Measurements from ENCODE around the gene DPF3. TPM values are rescaled to one million over a fixed set of nuclear protein-coding genes. Genes with fewer than 3 reads are reported as not detected.

Gene DPF3
- total RNA-seq, 1 donor from 2014 or later, result 0.66 TPM

DNA sequence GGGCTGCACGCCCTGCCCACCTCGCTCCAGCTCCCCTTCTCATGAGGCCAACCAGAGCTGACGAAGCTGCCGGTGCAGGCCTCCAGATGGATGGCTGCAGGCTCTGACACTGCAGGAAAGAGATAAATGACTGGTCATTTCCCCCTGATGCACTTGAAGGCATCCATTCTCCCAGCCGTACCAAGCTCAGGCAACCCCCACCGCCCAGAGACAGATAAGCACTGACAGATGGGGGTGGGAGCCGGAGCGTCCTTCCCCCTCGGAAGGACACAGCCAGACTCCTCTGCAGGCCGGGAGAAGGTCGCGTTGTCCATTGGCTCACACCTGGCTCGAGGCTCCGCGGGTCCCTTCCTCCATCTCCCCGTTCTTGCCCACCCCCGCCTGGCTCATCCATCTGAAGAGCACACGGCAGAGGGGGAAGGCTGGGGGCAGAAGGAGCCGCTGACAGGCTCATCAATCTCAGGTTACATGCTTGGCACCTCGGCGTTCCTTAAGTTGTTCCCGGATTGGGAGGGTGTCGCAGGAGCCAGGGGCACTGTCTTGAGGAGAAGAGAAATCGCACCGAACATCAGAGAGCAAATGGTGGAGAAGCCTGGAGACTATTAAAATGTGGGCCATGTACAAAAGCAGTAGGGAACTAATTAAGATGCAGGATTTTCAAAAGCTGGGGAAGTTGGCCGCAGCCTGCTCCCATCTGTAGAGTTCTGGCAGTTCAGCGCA, 151.6 kb downstream of the DPF3 start:
- H3K9me3 Mint-ChIP-seq, result no peaks in the 10 kb centered on the region
- H3K36me3 Mint-ChIP-seq (ENCODE audit: low read depth), result no peaks in the 10 kb centered on the region
- no peak for DNase-seq (ENCODE audit: low spot score)

DNA sequence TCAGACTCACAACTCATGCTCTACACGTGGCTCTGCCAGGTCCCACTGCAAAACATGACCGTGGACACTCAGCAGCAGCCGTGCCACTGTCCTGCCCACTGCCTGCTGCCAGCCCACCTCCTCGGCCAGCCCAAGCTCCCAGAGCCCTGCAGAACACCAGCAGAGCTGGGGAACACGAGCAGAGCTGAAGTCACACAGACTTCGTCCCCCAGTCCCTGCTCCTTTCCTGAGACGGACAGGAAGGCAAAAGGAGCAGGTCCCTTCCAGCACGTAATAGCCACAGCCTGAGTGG, 152.1 kb downstream of the DPF3 start:
- H3K9me3 Mint-ChIP-seq, result no peaks in the 10 kb centered on the region
- no peaks in the 10 kb centered on the region for H3K4me1 Mint-ChIP-seq (ENCODE audit: low read depth)
- intact Hi-C loops (cut with micrococcal nuclease), result no loop called here
- no peak overlapping the region for H3K4me3 Mint-ChIP-seq (ENCODE audit: low read depth)
- H3K36me3 Mint-ChIP-seq (ENCODE audit: low read depth), result no peaks in the 10 kb centered on the region
- H3K27me3 Mint-ChIP-seq (ENCODE audit: low read depth), result peaks cover 2% of the 10 kb centered on the region
- no peak for DNase-seq (ENCODE audit: low spot score)
- no peak overlapping the region for H3K27ac Mint-ChIP-seq

More for the DNA sequence above, 151.6 kb downstream of the DPF3 start:
- peaks cover 2% of the 10 kb centered on the region for H3K27me3 Mint-ChIP-seq (ENCODE audit: low read depth)
- H3K4me1 Mint-ChIP-seq (ENCODE audit: low read depth), result no peaks in the 10 kb centered on the region
- no peak overlapping the region for H3K27ac Mint-ChIP-seq
- H3K4me3 Mint-ChIP-seq (ENCODE audit: low read depth), result no peak overlapping the region
- intact Hi-C loops (cut with micrococcal nuclease), result no loop called here

DNA sequence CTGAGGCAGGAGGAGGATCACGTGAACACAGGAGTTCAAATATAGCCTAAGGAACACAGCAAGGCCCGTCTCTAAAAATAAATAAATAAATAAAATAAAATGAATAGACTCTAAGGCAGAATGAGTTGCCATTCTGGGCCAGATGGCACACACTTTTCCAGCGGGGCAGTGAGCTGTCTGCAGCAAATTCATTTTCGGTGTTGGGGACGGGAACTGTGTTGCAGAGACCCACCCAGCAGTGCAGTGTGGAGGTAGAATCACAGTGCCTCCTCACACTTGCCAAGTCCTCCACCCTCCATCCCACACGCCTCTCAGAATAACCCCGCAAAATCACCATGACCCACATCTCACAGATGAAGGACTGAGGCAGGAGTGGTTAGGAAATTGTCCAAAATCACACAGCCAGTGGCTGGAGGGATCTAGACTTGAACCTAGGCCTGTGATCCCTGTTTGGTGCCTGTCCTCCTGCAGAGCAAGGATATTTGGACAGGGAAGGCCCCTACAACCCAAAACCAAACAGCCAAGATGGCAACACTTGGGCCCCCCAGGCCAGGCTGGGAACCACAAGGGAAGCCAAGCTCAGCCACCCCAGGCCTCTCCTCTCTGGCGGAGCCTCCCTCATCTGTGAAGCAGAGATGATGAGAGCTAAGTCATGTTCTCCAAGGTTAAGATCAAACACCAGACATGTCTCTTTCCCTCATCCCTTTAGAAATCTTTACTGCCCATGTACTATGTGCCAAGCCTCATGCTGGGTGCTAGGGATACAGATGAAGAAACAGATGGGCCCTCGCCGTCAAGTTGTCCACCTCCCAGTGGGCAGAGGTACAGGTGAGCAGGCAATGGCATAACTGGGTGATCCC, 152.7 kb downstream of the DPF3 start:
- DNase-seq (ENCODE audit: low spot score), result no peak
- H3K36me3 Mint-ChIP-seq (ENCODE audit: low read depth), result no peaks in the 10 kb centered on the region
- H3K9me3 Mint-ChIP-seq, result no peaks in the 10 kb centered on the region
- H3K4me3 Mint-ChIP-seq (ENCODE audit: low read depth), result no peak overlapping the region
- peaks cover 2% of the 10 kb centered on the region for H3K27me3 Mint-ChIP-seq (ENCODE audit: low read depth)
- no peak overlapping the region for H3K27ac Mint-ChIP-seq
- intact Hi-C loops (cut with micrococcal nuclease), result no loop called here
- no peaks in the 10 kb centered on the region for H3K4me1 Mint-ChIP-seq (ENCODE audit: low read depth)

DNA sequence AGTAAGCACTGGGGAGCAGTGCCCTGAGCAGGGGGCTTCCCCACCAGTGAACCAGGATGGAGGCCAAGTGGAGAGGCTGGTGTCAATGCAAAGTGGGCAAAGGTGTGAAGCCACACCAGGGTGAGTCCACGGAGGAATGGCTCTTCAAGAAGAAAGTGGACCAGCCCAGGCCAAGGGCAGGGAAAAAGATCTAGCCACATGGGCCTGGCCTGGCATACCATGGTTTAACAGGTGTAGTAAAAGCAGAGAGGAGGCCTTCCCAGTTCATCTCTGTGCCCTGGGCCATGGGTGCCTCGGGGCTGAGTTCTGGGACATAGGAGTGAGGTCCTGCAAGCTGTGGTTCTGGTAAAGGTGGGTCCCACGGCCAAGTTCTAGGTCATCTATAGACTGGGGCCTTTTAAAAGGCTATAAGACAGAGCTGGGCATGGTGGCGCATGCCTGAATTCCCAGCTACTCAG, 153.4 kb downstream of the DPF3 start:
- Mint-ChIP-seq H3K27me3 (ENCODE audit: low read depth) (peaks cover 6% of the 10 kb centered on the region), H3K4me1 (ENCODE audit: low read depth) (no peaks in the 10 kb centered on the region), H3K9me3 (no peaks in the 10 kb centered on the region), H3K4me3 (ENCODE audit: low read depth) (no peak overlapping the region), H3K36me3 (ENCODE audit: low read depth) (no peaks in the 10 kb centered on the region), H3K27ac (no peak overlapping the region)
- no peak for DNase-seq (ENCODE audit: low spot score)
- intact Hi-C loops (cut with micrococcal nuclease), result no loop called here

DNA sequence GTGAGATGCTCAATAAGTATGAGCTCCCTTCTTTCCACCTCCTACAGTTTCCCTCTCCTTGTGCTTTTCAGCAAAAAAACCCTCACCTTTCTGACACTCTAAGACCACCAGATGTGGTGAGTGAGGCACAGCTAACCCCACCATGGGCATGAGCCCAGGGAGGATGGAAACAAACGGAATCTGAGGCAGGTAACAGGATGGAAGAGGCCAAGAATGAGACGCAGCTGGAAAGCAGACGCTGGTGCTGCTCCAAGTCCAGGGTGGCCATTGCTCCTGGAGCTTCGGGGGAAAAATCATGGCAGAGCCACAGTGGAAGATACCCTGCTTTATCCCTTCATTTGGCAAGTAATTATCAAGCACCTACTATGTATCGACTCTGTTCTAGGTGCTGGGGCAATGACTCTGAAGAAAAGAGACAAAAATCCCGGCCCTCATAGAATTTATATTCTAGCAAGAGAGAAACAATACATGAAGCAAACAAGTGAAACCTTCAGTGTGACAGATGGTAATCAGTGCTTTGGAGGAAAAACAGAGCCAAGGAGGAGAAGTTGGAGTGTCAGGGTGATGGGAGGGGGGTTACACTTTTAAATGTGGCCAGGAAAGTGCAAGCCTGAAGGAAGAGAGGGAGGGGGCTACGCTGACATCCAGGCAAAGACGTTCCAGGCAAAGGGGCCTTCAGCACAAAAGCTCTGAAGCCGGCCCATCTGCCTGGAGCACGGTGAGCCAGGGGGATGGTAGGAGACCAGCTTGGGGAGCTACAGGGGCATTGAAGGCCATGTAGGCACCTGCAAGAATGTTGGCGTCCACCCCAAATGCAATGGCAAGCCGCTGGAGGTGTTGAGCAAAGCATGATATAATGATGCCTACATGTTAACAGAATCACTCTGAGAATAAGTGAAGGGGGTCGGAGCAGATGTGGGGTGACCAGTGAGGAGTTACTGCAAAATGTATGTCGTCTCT, 154.2 kb downstream of the DPF3 start:
- Mint-ChIP-seq H3K27me3 (ENCODE audit: low read depth) (peaks cover 10% of the 10 kb centered on the region), H3K9me3 (no peaks in the 10 kb centered on the region), H3K4me1 (ENCODE audit: low read depth) (no peaks in the 10 kb centered on the region), H3K27ac (no peak overlapping the region), H3K36me3 (ENCODE audit: low read depth) (no peaks in the 10 kb centered on the region), H3K4me3 (ENCODE audit: low read depth) (no peak overlapping the region)
- intact Hi-C loops (cut with micrococcal nuclease), result no loop called here
- DNase-seq (ENCODE audit: low spot score), result no peak

DNA sequence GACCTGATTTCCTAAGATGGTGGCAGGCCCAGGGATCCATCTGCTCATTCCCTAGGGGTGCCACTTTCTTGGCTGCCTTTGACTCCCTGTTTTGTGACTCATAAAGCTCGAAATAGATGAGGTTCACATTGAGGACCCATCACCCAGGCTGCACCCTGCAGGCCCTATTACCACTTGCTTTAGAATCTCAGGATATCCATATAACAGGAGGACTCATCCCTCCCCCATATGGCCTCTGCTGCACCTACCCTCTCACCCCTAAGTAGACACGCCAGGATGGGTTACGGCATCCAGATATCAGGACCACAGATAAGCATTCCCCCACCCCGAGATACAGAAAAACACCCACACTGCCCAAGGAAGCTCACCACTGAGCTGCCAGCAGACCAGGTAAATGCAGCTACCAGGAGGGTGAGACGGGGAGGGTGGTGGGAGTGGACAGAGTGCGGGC, 155.7 kb downstream of the DPF3 start:
- no peaks in the 10 kb centered on the region for H3K36me3 Mint-ChIP-seq (ENCODE audit: low read depth)
- no peak for DNase-seq (ENCODE audit: low spot score)
- no peak overlapping the region for H3K4me3 Mint-ChIP-seq (ENCODE audit: low read depth)
- no peak overlapping the region for H3K27ac Mint-ChIP-seq
- H3K4me1 Mint-ChIP-seq (ENCODE audit: low read depth), result no peaks in the 10 kb centered on the region
- peaks cover 17% of the 10 kb centered on the region for H3K27me3 Mint-ChIP-seq (ENCODE audit: low read depth)
- intact Hi-C loops (cut with micrococcal nuclease), result no loop called here
- no peaks in the 10 kb centered on the region for H3K9me3 Mint-ChIP-seq

DNA sequence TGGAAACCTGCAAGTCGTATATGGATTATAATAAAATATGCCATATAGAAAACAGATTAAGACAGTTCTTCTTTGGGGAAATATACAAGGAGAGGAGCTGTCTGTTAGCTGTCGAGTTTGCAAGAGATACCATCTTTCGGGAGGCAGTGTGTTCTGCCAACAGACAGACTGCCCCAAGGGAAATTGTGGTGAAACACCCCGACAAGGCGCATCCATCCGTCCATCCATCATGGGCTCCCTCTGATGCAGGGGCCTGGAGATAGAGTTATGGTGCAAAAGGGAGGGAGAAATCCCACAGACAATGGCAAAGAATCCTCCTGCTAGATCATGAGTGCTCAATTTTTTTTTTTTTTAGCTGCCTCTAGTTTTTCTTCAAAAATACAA, 156.3 kb downstream of the DPF3 start:
- H3K27me3 Mint-ChIP-seq (ENCODE audit: low read depth), result peaks cover 23% of the 10 kb centered on the region
- H3K27ac Mint-ChIP-seq, result no peak overlapping the region
- H3K36me3 Mint-ChIP-seq (ENCODE audit: low read depth), result no peaks in the 10 kb centered on the region
- intact Hi-C loops (cut with micrococcal nuclease), result no loop called here
- no peaks in the 10 kb centered on the region for H3K9me3 Mint-ChIP-seq
- DNase-seq (ENCODE audit: low spot score), result no peak
- H3K4me3 Mint-ChIP-seq (ENCODE audit: low read depth), result no peak overlapping the region
- no peaks in the 10 kb centered on the region for H3K4me1 Mint-ChIP-seq (ENCODE audit: low read depth)

DNA sequence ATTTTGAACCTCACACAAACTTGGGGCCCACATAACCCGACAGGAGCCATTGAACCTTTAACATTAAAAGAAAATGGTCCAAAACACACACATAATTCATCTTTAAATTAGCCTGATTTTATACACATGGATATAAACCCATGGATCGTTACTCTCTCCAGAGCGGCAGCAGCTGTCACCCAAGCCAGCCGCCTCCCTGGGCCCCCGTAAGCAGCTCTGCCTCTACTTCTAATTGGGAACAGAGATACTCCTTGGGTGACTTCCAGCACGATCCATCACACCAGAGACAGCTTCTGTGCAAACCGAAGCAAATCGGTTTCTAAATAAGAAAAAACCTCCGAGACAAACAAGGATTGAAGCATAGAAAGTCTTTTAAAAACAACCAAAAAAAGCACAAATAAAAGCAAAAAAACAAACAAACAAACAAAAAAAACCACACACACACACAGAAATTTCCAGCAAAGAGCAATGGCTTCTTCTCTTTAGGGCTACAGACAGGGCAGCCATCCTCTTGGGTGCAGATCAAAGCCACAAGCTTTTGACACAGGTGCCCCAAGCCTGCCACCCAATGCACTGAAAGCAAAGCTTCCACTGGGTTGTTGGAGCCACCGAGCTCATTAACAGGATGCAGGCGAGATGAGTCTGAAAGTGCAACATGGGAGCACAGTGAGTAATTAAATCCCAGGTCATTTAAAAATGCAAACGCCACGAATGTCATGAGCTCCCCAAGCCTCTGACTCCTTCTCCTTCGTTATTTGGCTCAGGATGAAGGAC, 156.9 kb downstream of the DPF3 start:
- no peaks in the 10 kb centered on the region for H3K4me1 Mint-ChIP-seq (ENCODE audit: low read depth)
- H3K27me3 Mint-ChIP-seq (ENCODE audit: low read depth), result peaks cover 23% of the 10 kb centered on the region
- H3K36me3 Mint-ChIP-seq (ENCODE audit: low read depth), result no peaks in the 10 kb centered on the region
- no peak overlapping the region for H3K27ac Mint-ChIP-seq
- intact Hi-C loops (cut with micrococcal nuclease), result no loop called here
- H3K9me3 Mint-ChIP-seq, result no peaks in the 10 kb centered on the region
- no peak overlapping the region for H3K4me3 Mint-ChIP-seq (ENCODE audit: low read depth)
- no peak for DNase-seq (ENCODE audit: low spot score)

DNA sequence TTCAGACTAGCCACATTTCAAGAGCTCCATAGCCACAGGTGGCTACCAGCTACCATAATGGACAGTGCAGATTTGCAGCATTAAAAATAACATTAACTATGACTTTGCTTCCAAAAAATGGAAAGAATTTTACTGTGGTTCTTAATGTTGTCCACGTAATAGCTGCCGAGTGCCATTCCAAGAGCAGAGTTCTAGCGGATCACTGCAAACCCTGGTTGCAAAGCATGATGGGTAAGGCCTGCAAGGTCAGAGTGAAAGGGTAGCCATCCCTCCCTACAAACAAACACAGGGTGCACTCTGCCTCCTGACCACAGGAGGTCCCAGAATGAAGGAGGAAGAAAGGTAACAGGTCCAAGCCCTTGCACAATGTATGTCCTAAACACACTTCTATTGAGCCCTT, 157.6 kb downstream of the DPF3 start:
- Mint-ChIP-seq H3K9me3 (no peaks in the 10 kb centered on the region), H3K27ac (no peak overlapping the region)
- intact Hi-C loops (cut with micrococcal nuclease), result no loop called here

DNA sequence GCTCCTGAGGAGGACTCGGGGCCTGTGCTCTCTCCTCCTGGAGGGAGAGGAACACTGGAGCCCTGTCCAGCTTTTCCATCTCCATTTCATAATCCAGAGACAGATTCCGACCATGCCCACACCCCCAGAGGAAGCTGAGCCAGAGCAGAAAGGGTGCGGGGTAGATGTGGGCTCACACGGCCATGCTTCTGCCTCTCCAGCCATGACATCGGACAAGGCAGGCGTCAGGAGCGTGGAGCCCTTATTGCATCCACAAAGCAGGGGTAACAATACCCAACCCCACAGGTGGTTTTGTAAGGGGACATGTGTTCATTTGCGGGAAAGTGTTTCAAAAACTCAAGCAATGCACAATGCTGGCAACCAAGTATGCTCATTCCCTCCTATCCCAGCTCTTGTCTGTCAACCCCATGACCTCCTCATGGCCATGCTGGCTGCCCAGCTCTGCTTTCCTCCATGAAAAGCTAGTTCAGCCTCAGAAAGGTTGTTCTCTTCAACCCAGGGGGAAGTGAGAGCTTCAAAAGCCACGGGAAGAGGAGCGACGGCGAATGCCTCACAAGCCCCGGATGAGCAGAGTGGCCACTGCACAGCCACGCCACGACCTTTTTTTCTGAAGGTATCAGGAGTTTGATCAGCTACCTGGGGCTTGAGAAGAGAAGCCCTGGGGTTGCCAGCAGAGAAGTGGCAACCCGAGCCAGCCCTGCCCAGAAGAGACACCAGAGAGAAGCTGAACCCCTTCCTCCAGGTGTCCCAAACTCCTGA, 161.7 kb downstream of the DPF3 start:
- no peak for DNase-seq (ENCODE audit: low spot score)
- intact Hi-C loops (cut with micrococcal nuclease), result no loop called here
- H3K27me3 Mint-ChIP-seq (ENCODE audit: low read depth), result peaks cover 26% of the 10 kb centered on the region
- no peak overlapping the region for H3K27ac Mint-ChIP-seq
- H3K9me3 Mint-ChIP-seq, result no peaks in the 10 kb centered on the region
- no peak overlapping the region for H3K4me3 Mint-ChIP-seq (ENCODE audit: low read depth)
- no peaks in the 10 kb centered on the region for H3K4me1 Mint-ChIP-seq (ENCODE audit: low read depth)
- H3K36me3 Mint-ChIP-seq (ENCODE audit: low read depth), result no peaks in the 10 kb centered on the region

More for the DNA sequence above, 157.6 kb downstream of the DPF3 start:
- DNase-seq (ENCODE audit: low spot score), result no peak
- Mint-ChIP-seq H3K36me3 (ENCODE audit: low read depth) (no peaks in the 10 kb centered on the region), H3K4me1 (ENCODE audit: low read depth) (no peaks in the 10 kb centered on the region), H3K27me3 (ENCODE audit: low read depth) (peaks cover 23% of the 10 kb centered on the region), H3K4me3 (ENCODE audit: low read depth) (no peak overlapping the region)

DNA sequence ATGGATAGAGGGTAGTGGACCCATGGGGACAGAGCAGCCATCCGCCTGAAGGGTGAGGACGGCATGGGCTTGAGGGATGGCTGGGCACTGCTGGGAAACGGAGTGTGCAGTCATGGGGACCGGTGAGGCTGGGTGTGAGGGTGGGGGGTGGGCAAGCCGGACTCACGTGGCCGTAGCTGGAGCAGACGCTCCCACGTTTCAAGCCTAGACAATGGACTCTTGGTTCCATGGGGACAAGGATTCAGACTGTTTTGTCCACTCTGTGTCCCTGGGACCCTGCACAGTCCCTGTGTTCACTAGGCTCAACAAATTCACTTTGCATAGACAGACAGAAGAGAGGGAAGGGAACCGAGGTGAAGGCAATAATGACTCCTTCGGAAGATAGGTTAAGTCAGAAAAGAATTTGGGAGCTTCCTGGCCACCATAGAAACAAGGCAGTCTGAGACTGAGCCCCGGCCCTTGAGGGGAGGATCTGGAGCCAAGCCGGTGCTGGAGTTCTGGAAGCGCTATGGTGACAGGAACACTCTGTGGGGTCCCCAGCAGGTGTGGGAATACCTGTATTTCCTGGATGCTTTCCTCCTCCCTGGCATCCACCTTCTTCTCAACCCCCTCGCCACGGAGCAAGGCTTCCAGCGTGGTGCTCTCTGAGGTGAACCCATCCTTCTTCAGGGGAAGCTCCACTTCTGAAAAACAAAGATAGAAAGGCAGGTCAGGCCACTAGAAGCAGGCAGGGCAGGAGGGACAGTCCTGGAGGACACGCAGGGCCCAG, 162.5 kb downstream of the DPF3 start:
- peaks cover 26% of the 10 kb centered on the region for H3K27me3 Mint-ChIP-seq (ENCODE audit: low read depth)
- no peak overlapping the region for H3K4me3 Mint-ChIP-seq (ENCODE audit: low read depth)
- no peaks in the 10 kb centered on the region for H3K36me3 Mint-ChIP-seq (ENCODE audit: low read depth)
- no peak overlapping the region for H3K27ac Mint-ChIP-seq
- no peak for DNase-seq (ENCODE audit: low spot score)
- intact Hi-C loops (cut with micrococcal nuclease), result no loop called here
- no peaks in the 10 kb centered on the region for H3K4me1 Mint-ChIP-seq (ENCODE audit: low read depth)
- H3K9me3 Mint-ChIP-seq, result no peaks in the 10 kb centered on the region

Measured in activated T-helper 2 cell treated with anti-CD3 and anti-CD28 coated beads, Interferon-gamma antibody, Interleukin-2, Interleukin-4, amounts not matched to agents 10 μg/mL and 5 μg/mL and 100 μg/mL, durations not matched to agents 14 hours and 24 hours and 36 hours (primary cell).